Ectodermal cell (in vitro differentiated cells): ENCODE measurements around the gene KLHL41.
"Not testable (repeated sequence)": the region's sequence is repeated elsewhere in the genome, so short reads cannot be mapped to it uniquely, and the experiment has no call there.

Experiments used
- H3K27ac ChIP-seq: 2 replicates; pipeline ENCODE4 v1.7.0; 2013; ENCODE audit warnings: mild to moderate bottlenecking, low read depth, low read length; ENCODE audit not compliant: insufficient read depth, poor library complexity, severe bottlenecking
- H3K27me3 ChIP-seq: 2 replicates; pipeline ENCODE4 v1.7.0; 2013; ENCODE audit warnings: mild to moderate bottlenecking, low read length; ENCODE audit not compliant: insufficient read depth, control insufficient read depth, poor library complexity, severe bottlenecking
- H3K36me3 ChIP-seq: one replicate; pipeline ENCODE4 v1.7.0; 2013; ENCODE audit warnings: low read length; ENCODE audit not compliant: control insufficient read depth, insufficient read depth
- H3K4me1 ChIP-seq: one replicate; pipeline ENCODE4 v1.7.0; 2013; ENCODE audit warnings: low read length; ENCODE audit not compliant: control insufficient read depth, insufficient read depth
- H3K4me3 ChIP-seq: 2 replicates; pipeline ENCODE4 v1.7.0; 2013; ENCODE audit warnings: low read depth, low read length, control low read depth; ENCODE audit not compliant: insufficient read depth
- H3K9me3 ChIP-seq: 2 replicates; pipeline ENCODE4 v1.7.0; 2013; ENCODE audit warnings: mild to moderate bottlenecking, low read length, moderate library complexity; ENCODE audit not compliant: control insufficient read depth
- WGBS, 2 experiments: methylation state at CpG; one replicate each; pipeline ENCODE4 v1.1.7; 2013; ENCODE audit warnings: missing lambda C conversion rate in 2 of 2; 5-methylcytosine and 5-hydroxymethylcytosine counted together

The KLHL41 gene

GRCh38 chr2:169525434-169525833 is 15.9 kb downstream of the KLHL41 start:
- 84 to 94% methylated on average over 2 of the region's 2 CpGs for WGBS, 2 experiments
- Histone ChIP-seq H3K4me3 (no peak overlapping the region), H3K27me3 (no peaks in the 10 kb centered on the region), H3K36me3 (no peaks in the 10 kb centered on the region), H3K9me3 (no peaks in the 10 kb centered on the region), H3K27ac (no peak overlapping the region), H3K4me1 (no peaks in the 10 kb centered on the region)

DNA sequence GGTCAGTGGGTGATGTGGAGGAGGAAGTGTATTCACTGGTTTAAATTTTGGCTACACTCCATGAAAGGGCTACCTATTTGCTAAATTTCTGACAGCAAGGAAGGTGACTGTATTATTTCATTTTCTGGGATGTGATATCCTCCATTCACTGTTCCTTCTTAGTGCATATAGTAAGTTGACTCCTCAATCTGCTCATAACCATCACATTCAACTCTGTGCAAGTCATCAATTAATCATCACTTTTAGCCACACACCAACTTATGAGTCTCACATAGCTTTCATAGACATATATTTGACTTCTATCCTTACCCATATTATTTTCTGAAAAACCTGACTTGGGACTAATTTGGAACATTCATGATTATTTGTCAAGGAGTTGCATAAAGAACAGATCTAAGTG is 16.9 kb downstream of the KLHL41 start:
- Histone ChIP-seq H3K27ac (no peak overlapping the region), H3K4me3 (no peak overlapping the region), H3K36me3 (no peaks in the 10 kb centered on the region), H3K9me3 (no peaks in the 10 kb centered on the region), H3K27me3 (no peaks in the 10 kb centered on the region), H3K4me1 (no peaks in the 10 kb centered on the region)

DNA sequence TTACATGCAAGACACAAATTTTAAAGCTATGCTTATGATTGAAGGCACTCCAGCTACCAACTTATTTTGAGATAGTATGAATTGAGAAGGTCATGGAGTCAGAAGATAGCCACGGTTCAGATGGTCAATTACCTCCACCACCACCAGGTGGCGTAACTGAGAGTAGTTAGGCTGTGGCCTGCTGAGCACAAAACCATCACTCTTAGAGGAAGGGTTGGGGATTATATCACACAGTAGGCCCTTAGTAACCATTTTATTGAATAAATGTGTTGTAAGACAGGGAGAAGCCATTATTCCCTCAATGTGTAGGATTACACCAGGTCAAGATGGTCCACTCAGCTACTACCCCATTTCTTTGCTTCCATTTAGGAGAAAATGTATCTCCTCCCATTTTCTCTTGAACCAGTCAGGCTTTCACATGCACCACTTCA is 18.8 kb downstream of the KLHL41 start:
- H3K27ac ChIP-seq = no peak overlapping the region
- no peaks in the 10 kb centered on the region for H3K27me3 ChIP-seq
- H3K9me3 ChIP-seq = no peaks in the 10 kb centered on the region
- H3K36me3 ChIP-seq = no peaks in the 10 kb centered on the region
- 6% methylated on average over 2 of the region's 2 CpGs; no CpG with 5 or more reads in 1 of the 2 experiments for WGBS, 2 experiments
- no peaks in the 10 kb centered on the region for H3K4me1 ChIP-seq
- no peak overlapping the region for H3K4me3 ChIP-seq

GRCh38 chr2:169539460-169539859 is 30.0 kb downstream of the KLHL41 start:
- WGBS, 2 experiments = 91 to 96% methylated on average over 2 of the region's 2 CpGs
- not testable (repeated sequence) for H3K9me3 ChIP-seq, H3K36me3 ChIP-seq, H3K27me3 ChIP-seq, H3K4me3 ChIP-seq, H3K27ac ChIP-seq, H3K4me1 ChIP-seq

- no peak overlapping the region for H3K4me3 ChIP-seq
- H3K27me3 ChIP-seq = no peaks in the 10 kb centered on the region
- H3K27ac ChIP-seq = no peak overlapping the region
- H3K9me3 ChIP-seq = no peaks in the 10 kb centered on the region
- WGBS, 2 experiments = 91% methylated on average over 1 of the region's 2 CpGs; no CpG with 5 or more reads in 1 of the 2 experiments
- H3K36me3 ChIP-seq = no peaks in the 10 kb centered on the region
- H3K4me1 ChIP-seq = no peaks in the 10 kb centered on the region
These were observed 30.6 kb downstream of the KLHL41 start for GRCh38 chr2:169540146-169540545.

DNA sequence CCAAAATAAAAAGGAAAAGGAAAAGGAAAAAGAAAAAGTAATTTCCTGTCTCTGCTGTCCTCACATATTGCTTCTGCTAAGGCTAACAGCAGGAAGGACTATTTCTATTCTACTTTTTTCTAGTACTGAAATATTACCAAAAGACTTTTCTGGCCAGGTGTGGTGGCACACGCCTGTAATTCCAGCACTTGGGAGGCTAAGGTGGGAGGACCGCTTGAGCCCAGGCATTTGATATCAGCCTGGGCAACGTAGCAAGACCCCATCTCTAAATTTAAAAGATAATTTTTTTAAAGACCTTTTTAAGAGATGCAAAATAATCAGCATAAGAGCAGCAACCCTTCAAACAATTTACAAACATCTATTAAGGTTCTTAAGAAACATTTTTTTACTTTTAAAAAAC is 32.9 kb downstream of the KLHL41 start:
- 86 to 97% methylated on average over 3 of the region's 3 CpGs for WGBS, 2 experiments
- Histone ChIP-seq H3K27me3 (no peaks in the 10 kb centered on the region), H3K27ac (no peak overlapping the region), H3K9me3 (no peaks in the 10 kb centered on the region), H3K4me3 (no peak overlapping the region), H3K4me1 (no peaks in the 10 kb centered on the region), H3K36me3 (no peaks in the 10 kb centered on the region)

GRCh38 chr2:169546756-169547155 is 37.3 kb downstream of the KLHL41 start:
- peaks cover 18% of the 10 kb centered on the region for H3K36me3 ChIP-seq
- H3K9me3 ChIP-seq = no peaks in the 10 kb centered on the region
- no peak overlapping the region for H3K4me3 ChIP-seq
- H3K27me3 ChIP-seq = no peaks in the 10 kb centered on the region
- no peak overlapping the region for H3K27ac ChIP-seq
- no peaks in the 10 kb centered on the region for H3K4me1 ChIP-seq
- 94 to 97% methylated on average over 2 of the region's 2 CpGs for WGBS, 2 experiments

GRCh38 chr2:169561364-169561763 is 51.9 kb downstream of the KLHL41 start:
- H3K9me3 ChIP-seq = no peaks in the 10 kb centered on the region
- no CpG with 5 or more reads among the region's 1 CpG for WGBS, 2 experiments
- H3K4me1 ChIP-seq = no peaks in the 10 kb centered on the region
- H3K27ac ChIP-seq = no peak overlapping the region
- no peaks in the 10 kb centered on the region for H3K27me3 ChIP-seq
- no peak overlapping the region for H3K4me3 ChIP-seq
- H3K36me3 ChIP-seq = peaks cover 6% of the 10 kb centered on the region

- H3K27me3 ChIP-seq, H3K4me3 ChIP-seq, H3K36me3 ChIP-seq, H3K27ac ChIP-seq, H3K9me3 ChIP-seq, H3K4me1 ChIP-seq: not testable (repeated sequence)
- whole genome bisulfite sequencing, 2 experiments = 87 to 94% methylated on average over 4 to 5 of the region's 5 CpGs
These were observed 52.6 kb downstream of the KLHL41 start for GRCh38 chr2:169562084-169562483.

DNA sequence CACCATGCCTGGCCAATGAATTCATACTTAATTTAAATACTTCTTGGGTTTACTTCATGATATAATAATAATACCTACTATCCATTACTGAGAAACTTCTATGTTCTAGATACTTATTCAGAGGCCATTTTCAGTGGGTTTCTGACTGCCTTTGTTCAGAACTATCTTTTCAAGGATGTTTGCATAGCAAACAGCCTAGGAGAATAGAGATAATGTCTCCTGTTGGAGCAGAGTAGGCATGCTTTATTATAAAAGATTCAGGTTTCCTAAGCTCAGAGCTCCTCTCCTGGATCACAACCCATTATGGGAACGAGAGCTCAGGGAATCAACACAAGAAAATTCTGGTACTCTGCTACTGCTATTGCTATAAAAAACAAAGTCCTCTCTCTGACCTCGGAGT is 53.0 kb downstream of the KLHL41 start:
- 91 to 92% methylated on average over 2 of the region's 2 CpGs for WGBS, 2 experiments
- Histone ChIP-seq H3K9me3 (no peaks in the 10 kb centered on the region), H3K4me3 (no peak overlapping the region), H3K27me3 (no peaks in the 10 kb centered on the region), H3K4me1 (no peaks in the 10 kb centered on the region), H3K36me3 (peaks cover 6% of the 10 kb centered on the region), H3K27ac (no peak overlapping the region)

DNA sequence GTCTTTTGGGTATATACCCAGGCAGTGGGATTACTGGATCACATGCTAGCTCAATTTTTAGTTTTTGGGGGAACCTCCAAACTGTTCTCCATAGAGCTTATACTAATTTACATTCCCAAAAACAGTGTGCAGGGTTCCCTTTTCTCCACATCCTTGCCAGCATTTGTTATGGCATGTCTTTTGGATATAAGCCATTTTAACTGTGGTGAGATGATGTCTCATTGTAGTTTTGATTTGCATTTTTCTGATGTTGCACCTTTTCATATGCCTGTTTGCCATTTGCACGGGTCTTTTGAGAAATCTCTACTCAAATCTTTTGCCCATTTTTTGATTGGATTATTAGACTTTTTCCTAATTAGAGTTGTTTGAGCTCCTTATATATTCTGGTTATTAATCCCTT is 56.2 kb downstream of the KLHL41 start:
- Histone ChIP-seq H3K27ac (no peak overlapping the region), H3K4me3 (no peak overlapping the region), H3K4me1 (no peaks in the 10 kb centered on the region), H3K36me3 (peaks cover 2% of the 10 kb centered on the region), H3K27me3 (no peaks in the 10 kb centered on the region), H3K9me3 (no peaks in the 10 kb centered on the region)
- WGBS, 2 experiments = 86 to 88% methylated on average over 1 of the region's 1 CpG
